Germinal center (tissue), 1 donor: ENCODE data around the gene STAB1.
A peak's percentile ranks its signal among the peaks of the same experiment; 100 is the strongest.

Source experiments
- DNase-seq: peaks from one replicate; pipeline ENCODE4 v3.0.0; 2012; ENCODE audit warnings: mixed read lengths, low spot score

STAB1 gene

DNA sequence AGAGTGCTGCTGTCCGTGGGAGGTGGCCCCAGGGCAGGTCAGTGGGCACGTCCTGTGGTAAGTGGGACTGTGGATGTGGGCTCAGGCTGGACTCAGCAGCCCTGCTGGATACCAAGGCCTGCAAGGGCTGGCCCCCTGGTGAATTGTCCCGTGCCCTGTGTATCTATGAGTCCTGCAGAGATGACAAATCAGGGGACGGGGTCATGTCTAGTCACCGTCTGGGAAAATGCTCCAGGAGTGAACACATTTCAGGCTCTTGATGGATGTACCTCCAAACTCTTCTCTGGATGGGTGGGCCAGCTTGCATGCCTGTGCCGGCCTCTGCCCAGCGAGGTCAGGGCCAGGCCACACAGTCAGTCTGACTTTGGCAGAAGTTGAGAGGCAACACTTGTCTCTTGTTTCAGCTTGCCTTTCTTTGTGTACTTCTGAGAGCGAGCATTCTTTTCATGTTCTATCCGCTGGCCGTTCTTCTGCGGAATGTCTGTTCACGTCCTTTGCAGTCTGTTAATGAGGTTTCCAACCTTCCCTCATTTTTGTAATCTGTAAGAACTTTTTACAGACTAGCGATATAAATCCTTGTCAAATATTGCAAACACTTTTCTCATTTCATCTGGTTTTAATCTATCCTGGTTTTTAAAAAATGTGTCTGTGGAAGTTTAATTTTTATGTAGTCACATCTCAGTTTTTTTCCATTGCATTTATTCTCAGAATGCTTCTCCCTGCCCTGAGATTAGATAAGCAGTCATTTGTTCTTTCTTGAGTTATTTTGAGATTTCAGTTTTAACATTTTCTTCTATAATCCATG, 11.4 kb upstream of the STAB1 start:
- no peak for DNase-seq

DNA sequence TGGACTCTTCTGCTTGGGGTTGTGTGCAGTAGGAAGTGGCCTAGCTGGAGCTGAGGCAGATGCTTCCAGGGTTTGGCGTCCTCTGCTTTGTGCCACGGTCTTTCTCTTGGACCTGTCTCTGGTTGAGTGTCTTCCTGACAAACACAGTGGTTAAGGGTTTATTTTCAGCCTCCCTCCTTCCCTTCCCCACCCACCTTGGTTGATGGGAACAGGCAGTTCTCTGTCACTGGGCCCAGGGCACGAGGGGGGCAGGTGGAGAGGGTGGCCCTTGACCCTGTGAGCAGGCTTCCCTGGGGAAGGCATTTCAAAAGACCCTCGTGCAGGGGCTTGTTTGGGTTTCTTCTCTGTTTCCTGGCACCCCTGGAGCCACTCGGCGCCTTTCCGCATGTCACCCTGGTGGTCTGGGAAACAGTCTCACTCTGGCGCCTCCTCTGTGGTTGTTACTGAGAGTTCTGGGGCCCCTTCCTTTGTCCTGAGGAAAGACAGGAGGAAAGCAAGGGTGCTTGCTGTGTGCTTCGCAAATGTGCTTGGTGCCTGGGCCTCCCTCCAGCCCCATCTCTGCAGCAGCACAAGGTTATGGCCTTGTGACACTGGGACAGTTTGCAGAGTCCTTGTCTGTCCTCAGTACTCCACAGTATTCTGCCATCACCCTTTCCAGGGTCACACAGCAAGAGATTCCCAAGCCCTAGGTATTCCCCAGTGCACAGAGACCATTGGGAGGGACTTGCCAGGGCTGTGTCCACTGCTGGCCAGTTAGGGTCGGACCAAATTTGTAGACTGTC, 10.3 kb upstream of the STAB1 start:
- DNase-seq, result no peak

DNA sequence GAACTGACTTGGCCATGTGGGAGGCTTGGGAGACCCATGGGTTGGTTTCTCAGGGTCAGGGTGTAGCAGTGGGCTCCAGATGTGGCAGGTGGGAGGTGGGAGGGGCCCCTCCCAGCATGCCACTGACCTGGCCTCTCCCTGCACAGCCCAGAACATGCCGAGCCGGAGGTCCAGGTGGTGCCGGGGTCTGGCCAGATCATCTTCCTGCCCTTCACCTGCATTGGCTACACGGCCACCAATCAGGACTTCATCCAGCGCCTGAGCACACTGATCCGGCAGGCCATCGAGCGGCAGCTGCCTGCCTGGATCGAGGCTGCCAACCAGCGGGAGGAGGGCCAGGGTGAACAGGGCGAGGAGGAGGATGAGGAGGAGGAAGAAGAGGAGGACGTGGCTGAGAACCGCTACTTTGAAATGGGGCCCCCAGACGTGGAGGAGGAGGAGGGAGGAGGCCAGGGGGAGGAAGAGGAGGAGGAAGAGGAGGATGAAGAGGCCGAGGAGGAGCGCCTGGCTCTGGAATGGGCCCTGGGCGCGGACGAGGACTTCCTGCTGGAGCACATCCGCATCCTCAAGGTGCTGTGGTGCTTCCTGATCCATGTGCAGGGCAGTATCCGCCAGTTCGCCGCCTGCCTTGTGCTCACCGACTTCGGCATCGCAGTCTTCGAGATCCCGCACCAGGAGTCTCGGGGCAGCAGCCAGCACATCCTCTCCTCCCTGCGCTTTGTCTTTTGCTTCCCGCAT, 7.9 kb upstream of the STAB1 start:
- no peak for DNase-seq

DNA sequence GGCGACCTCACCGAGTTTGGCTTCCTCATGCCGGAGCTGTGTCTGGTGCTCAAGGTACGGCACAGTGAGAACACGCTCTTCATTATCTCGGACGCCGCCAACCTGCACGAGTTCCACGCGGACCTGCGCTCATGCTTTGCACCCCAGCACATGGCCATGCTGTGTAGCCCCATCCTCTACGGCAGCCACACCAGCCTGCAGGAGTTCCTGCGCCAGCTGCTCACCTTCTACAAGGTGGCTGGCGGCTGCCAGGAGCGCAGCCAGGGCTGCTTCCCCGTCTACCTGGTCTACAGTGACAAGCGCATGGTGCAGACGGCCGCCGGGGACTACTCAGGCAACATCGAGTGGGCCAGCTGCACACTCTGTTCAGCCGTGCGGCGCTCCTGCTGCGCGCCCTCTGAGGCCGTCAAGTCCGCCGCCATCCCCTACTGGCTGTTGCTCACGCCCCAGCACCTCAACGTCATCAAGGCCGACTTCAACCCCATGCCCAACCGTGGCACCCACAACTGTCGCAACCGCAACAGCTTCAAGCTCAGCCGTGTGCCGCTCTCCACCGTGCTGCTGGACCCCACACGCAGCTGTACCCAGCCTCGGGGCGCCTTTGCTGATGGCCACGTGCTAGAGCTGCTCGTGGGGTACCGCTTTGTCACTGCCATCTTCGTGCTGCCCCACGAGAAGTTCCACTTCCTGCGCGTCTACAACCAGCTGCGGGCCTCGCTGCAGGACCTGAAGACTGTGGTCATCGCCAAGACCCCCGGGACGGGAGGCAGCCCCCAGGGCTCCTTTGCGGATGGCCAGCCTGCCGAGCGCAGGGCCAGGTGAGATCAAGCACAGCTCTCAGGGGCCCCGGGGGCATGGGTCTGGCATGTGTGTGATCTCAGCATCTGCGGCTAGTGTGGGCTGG, 7.1 kb upstream of the STAB1 start:
- DNase-seq, result no peak

DNA sequence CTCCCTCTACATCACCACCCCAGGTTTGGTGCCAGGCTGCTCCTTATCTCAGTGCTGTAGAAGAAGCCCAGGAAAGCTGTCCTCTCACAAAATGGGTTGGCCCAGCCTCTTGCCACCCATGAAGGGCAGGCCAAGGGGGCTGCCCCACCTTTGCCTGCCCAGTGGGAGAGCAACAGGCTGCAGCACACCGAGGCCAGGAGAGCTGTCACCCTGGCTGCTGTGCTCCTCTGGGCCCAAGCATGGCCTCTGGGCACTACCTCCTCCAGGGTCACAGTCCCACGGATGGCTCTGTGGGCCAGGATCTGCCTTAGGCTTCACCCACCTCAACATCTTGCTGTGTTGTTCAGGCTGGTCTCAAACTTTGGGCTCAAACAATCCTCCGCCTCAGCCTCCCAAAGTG, 6.4 kb upstream of the STAB1 start:
- no peak for DNase-seq

DNA sequence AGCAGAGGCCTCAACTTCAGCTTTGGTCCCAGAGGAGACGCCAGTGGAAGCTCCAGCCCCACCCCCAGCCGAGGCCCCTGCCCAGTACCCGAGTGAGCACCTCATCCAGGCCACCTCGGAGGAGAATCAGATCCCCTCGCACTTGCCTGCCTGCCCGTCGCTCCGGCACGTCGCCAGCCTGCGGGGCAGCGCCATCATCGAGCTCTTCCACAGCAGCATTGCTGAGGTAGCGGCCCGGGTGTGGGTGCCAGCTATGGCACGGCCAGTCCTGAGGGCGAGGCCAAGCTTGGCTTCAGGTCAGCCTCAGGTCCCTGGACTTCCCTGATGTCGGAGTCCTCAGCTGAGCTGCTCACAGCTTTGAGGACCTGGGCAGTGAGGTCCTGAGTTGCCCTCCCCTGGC, 5.7 kb upstream of the STAB1 start:
- no peak for DNase-seq

DNA sequence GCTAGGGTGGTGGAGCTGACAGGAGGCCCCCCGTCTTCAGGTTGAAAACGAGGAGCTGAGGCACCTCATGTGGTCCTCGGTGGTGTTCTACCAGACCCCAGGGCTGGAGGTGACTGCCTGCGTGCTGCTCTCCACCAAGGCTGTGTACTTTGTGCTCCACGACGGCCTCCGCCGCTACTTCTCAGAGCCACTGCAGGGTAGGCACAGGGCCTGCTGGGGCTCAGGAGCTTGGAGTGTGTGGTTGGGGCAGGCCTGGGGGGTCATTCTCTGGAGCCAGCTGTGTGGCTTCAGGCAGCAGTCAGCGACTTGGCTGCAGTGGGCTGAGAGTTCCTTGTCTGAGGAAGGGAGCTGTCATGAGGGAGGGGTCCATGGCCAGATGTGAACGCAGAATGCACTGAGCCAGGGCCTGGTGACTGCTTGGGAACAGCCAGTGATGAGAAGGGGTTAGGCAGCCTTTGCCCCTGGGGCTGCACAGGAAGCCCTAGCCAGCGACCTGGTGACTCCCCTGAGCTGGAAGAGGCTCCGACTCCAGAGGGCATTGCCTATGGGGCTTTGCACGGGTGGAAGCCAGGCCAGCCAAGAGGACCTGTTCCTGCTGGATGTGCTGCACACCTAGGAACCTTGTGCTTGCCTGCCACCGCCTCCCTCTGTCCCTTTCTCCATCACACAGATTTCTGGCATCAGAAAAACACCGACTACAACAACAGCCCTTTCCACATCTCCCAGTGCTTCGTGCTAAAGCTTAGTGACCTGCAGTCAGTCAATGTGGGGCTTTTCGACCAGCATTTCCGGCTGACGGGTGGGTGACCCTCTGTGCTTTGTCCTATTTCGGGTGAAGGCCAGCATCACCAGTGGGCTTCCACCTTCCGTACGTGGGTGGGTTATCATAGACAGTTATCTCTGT, 4.9 kb upstream of the STAB1 start:
- no peak for DNase-seq

DNA sequence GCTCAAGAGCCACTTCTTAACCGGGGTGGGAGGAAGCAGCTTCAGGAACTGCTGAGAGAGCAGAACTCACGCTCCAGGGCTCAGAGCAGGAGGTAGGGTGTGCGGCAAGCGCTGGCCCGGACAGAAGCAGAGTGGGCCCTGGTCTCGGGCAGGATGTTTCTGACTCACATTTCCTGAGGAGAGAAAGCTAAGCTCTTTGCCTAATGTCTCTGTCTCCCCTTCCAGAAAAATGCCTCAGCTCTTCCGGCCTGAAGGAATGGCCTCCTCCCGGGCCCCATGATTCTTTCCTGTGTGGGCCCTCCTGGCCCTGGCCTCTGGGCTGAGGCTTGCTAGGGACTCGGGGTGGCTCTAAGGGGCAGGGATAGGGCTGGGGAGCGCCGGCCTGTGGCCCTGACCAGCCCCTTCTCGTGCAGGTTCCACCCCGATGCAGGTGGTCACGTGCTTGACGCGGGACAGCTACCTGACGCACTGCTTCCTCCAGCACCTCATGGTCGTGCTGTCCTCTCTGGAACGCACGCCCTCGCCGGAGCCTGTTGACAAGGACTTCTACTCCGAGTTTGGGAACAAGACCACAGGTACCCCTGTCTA, 4.1 kb upstream of the STAB1 start:
- DNase-seq, result no peak

DNA sequence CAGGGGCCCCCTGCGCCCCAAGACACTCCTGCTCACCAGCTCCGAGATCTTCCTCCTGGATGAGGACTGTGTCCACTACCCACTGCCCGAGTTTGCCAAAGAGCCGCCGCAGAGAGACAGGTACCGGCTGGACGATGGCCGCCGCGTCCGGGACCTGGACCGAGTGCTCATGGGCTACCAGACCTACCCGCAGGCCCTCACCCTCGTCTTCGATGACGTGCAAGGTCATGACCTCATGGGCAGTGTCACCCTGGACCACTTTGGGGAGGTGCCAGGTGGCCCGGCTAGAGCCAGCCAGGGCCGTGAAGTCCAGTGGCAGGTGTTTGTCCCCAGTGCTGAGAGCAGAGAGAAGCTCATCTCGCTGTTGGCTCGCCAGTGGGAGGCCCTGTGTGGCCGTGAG, 3.1 kb upstream of the STAB1 start:
- DNase-seq, result no peak

DNA sequence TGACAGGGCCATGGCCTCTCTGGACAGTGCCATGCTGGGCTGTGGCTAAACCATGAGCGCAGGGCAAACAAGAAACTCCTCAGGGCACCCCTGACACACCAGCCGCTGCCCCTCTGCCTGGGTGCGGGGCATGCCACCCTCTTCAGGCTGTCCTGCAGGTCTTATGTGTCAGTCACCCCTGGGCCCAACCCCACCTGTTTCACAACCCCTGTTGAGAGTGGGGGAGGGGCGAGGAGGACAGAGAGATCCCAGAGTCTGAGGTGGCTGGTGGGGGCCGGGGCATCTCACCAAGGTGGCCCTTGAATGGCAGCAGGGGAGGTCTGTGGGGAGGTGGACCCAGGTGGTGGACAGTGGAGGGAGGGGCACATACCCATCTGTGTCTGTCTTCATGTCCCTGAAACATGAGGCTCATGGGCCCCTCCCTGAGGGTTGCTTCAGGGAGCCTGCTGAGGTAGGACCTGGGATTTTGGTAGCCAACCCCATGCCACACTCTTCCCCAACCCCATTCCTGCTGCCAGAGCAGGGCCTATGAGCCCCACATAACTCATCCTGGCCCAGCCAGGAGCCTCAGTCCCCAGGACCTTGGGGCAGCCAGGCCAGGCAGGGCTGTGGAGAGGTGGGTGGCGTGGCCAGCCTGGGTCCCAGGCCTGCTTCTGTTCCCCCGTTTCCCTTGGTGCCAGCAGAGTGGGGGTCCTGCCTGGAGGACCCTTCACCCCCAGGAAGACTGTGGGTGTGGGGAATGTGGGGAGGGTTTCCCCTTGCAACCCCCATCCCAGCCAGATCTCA, 1.7 kb upstream of the STAB1 start:
- no peak for DNase-seq

DNA sequence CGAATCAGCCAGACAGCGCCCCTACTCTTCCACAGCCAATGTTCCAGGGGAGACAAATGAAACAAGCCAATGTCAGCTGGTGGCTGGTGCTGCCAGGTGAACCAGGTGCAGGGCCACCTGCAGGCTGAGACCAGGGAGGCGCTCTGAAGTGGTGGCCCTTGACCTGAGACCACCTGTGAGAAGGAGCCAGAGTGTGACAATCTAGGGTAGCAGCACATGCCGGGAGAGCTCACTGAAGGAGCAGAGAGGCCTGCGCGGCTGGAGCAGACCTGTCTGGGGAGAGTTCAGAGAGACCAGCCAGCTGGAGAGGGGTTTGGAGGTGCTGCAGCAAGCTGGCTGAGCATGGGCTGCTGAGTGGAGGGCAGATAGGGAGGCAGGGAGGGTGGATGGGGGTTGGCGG, 693 bp upstream of the STAB1 start:
- no peak for DNase-seq

DNA sequence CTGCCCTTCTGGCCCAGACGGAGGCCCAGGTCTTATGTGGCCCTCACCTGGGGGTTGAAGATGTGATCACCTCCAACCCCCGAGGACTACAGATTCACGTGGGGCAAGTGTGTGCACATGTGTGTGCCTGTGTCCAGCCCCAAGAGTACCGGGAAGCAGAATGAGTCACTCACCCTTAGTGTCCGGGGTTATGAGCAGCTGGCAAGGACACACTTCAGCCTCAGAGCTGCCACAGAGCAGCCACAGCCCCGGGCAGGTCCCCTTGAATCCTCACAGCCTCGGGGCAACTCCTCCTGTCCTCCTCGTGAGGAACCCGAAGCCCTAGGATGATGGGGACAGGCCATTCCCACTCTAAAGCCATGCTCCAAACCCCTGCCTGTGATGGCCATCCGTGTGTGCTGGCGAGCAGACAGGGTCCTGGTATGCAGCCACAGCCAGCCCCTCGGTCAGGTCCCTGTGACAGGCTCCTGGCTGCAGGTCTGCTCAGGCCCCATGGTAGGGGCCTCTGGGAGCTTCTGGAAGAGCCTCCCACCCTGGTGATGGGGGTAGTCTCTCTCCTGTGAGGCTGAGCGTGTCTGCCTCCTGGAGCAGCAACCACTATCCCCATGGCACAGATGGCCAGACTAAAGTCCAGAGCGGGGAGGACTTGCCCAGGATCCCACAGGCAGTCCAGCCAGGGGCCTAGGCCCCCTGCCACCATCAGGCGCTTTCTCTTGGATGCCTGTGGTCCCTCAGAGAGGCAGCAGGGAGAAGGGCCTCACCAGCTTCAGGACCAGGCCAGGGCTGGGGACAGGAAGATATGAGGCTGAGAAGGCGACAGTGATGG, 852 bp downstream of the STAB1 start:
- no peak for DNase-seq

DNA sequence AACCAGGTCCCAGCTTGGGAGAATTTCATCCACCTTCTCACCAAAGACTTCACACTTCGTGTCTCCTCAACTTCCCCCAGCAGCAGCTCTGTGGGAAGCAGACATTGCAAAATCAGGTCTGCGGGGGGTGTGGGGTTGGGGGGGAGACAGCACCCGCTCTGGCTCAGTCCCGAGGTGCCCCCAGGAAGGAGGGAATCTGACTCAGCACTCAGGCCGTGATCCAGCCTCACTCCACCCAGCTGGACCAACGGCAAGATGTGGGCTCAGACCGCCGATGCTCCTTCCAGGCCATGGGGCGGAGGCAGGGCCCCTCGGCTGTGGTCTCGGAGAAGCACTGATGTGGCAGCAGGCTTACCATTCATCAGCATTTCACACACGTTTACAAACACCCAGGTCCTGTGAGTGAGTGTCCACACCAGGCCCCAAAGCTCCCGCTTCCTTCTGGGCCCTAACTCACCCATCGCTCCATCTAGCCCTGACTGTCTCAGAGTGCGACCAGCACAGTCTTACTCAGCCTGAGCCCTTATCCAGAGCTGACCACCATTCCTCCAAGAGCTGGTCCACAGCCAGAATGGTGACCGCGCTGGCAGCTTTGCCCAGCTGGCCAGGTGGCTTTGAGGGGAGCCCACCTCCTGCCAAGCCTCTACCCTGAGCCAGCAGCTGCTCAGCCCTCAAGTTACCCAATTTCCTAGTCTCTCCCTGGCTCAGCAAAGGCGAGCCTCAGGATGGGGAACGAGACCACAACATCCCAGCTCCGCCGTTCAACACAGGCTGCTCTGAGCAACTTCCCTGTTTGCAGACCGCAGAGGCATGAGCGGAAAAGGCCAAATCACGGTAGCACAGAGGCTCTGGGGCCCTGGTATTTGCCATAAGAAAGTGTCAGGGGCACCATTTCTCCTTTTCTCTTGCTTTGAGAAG, 3.3 kb downstream of the STAB1 start:
- DNase-seq, result peak; percentile 39

DNA sequence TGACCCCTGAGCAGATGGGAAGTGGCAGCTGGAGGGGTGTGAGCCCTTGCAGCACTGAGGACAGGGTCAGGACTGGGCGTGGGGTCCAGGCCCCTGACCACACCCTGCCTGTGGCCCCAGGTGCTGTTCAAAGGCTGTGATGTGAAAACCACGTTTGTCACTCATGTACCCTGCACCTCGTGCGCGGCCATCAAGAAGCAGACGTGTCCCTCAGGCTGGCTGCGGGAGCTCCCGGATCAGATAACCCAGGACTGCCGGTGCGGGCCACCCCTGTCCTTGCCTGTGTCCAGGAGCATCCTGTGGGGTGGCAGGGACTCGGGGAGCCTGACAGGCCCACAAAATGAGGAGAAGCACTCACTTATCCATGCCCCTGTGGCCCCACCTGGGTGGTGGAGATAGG, 5.9 kb downstream of the STAB1 start:
- no peak for DNase-seq

DNA sequence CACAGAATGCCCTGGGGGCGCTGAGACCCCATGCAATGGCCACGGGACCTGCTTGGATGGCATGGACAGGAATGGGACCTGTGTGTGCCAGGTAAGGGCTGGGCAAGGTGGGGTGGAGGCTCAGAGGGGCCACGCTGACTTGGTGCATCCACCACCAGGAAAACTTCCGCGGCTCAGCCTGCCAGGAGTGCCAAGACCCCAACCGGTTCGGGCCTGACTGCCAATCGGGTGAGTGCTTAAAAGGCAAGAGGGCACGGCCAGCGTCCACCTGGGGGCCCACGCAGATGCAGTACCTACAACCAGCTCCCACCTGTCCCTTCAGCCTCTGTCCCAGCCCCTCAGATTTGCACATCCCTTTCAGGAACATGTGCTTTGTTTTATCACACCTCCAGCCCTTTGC, 6.9 kb downstream of the STAB1 start:
- DNase-seq, result no peak

DNA sequence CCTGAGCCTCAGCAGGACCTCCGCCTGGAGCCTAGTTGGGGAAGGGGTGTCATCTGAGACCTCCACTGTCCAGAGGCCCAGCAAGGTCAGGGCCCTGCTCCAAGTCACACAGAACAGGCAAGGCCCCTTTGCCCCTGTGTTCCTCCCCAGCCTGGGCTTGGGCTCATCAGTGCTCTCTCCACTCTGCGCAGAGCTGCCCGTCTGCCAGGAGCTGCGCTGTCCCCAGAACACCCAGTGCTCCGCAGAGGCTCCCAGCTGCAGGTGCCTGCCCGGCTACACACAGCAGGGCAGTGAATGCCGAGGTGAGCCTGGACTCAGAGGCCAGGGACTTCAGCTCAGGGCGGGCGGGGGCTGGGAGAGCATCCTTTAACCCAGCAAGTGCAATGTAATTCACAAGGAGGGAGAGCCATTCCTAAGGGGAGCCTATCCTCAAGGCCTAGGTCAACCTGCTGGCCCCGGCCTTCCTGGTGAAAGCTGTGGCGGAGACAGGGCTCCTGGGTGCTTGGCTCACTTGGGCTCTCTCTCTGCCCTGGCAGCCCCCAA, 7.7 kb downstream of the STAB1 start:
- DNase-seq, result no peak

DNA sequence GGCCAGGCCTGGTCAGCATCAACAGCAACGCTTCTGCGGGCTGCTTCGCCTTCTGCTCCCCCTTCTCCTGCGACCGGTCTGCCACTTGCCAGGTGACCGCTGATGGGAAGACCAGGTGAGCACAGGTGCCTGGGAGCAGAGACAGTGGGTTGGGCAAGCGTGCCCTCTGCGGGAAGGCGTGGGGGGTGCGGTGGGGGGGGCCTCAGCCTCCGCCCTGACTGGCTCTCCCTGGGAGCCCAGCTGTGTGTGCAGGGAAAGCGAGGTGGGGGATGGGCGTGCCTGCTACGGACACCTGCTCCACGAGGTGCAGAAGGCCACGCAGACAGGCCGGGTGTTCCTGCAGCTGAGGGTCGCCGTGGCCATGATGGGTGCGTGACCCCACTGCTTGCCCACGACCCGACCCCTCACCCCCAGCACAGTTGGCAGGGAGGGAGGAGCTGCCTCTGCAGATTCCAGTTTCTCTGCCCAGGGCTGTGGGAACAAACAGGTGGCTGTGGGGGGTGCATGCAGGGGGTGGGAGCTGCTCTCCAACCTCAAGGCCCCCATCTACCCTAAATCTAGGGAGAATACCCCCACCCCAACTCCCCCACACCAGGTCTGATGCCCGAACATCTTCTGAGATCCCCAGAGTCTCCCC, 8.8 kb downstream of the STAB1 start:
- no peak for DNase-seq
